TTC549 (cell line): Measurements from ENCODE around the gene TTC28.

Experiments
- FAIRE-seq: peaks from 2 replicates; lab custom pipeline; 2012; peaks lifted over from hg19 to GRCh38; lab: Jason Lieb, UNC

The TTC28 gene

GRCh38 chr22:28268171-28268570 is 411.5 kb downstream of the TTC28 start:
- no peak for FAIRE-seq

GRCh38 chr22:28260619-28261018 is 419.0 kb downstream of the TTC28 start:
- FAIRE-seq: no peak

- FAIRE-seq: no peak
Observed at GRCh38 chr22:28259774-28260312, 419.8 kb downstream of the TTC28 start.

GRCh38 chr22:28254396-28254795 is 425.2 kb downstream of the TTC28 start:
- no peak for FAIRE-seq

- FAIRE-seq: no peak
Observed at GRCh38 chr22:28252539-28252938, 427.1 kb downstream of the TTC28 start.

GRCh38 chr22:28250036-28250695 is 429.5 kb downstream of the TTC28 start:
- no peak for FAIRE-seq

- FAIRE-seq: no peak
Observed at GRCh38 chr22:28249402-28249801, 430.2 kb downstream of the TTC28 start.

GRCh38 chr22:28247667-28248363 is 431.8 kb downstream of the TTC28 start:
- FAIRE-seq: no peak

GRCh38 chr22:28247136-28247535 is 432.5 kb downstream of the TTC28 start:
- no peak for FAIRE-seq

GRCh38 chr22:28246397-28246796 is 433.2 kb downstream of the TTC28 start:
- FAIRE-seq: no peak

- no peak for FAIRE-seq
Observed at GRCh38 chr22:28245579-28246224, 433.9 kb downstream of the TTC28 start.

- no peak for FAIRE-seq
Observed at GRCh38 chr22:28244757-28245156, 434.9 kb downstream of the TTC28 start.

GRCh38 chr22:28243539-28243938 is 436.1 kb downstream of the TTC28 start:
- no peak for FAIRE-seq

- no peak for FAIRE-seq
Observed at GRCh38 chr22:28241656-28242290, 437.9 kb downstream of the TTC28 start.

GRCh38 chr22:28239941-28240340 is 439.7 kb downstream of the TTC28 start:
- FAIRE-seq: no peak

- FAIRE-seq: no peak
Observed at GRCh38 chr22:28237783-28238182, 441.9 kb downstream of the TTC28 start.

- FAIRE-seq: no peak
Observed at GRCh38 chr22:28237112-28237511, 442.5 kb downstream of the TTC28 start.

GRCh38 chr22:28232204-28232603 is 447.4 kb downstream of the TTC28 start:
- FAIRE-seq: no peak

GRCh38 chr22:28231441-28231840 is 448.2 kb downstream of the TTC28 start:
- FAIRE-seq: no peak

GRCh38 chr22:28230671-28231070 is 449.0 kb downstream of the TTC28 start:
- no peak for FAIRE-seq

GRCh38 chr22:28229566-28230485 is 449.8 kb downstream of the TTC28 start:
- no peak for FAIRE-seq

GRCh38 chr22:28223826-28224225 is 455.8 kb downstream of the TTC28 start:
- FAIRE-seq: no peak
